IMR-90 (cell line): ENCODE results near the gene CEP126. TPM values are rescaled to one million over a fixed set of nuclear protein-coding genes. Genes with fewer than 3 reads are reported as not detected.
A peak's percentile ranks its signal among the peaks of the same experiment; 100 is the strongest.

ENCODE experiments used
- ATAC-seq: fragments of 200-7000 bp; cut with Tn5 transposase; 2 replicates; pipeline ENCODE4 v1.9.1; 2020; ENCODE audit warnings: low read depth, mild to moderate bottlenecking, moderate library complexity
- BruUV-seq: library from RNA; stranded (reverse); fragments of 400-500 nt; replicated peaks from 2 replicates; lab custom pipeline; 2021; lab: Mats Ljungman, UMichigan
- CTCF ChIA-PET: fragments of 300-600 bp; formaldehyde crosslinking; extraction: SDS; loops from one replicate; lab custom pipeline; 2021; ENCODE audit warnings: antibody characterized with exemption; lab: Yijun Ruan, JAX
- POLR2A ChIA-PET: fragments of 300-600 bp; sonication (Branson Sonifier 250); formaldehyde crosslinking; loops from one replicate; lab custom pipeline; 2022; ENCODE audit warnings: antibody characterized with exemption; ENCODE audit not compliant: unreplicated experiment; lab: Charles Lee
- DNase-seq: peaks from one replicate; pipeline ENCODE4 v3.0.0; 2013
- H2AFZ ChIP-seq: replicated peaks from 2 replicates; pipeline ENCODE3; 2013; ENCODE audit warnings: low read length, mild to moderate bottlenecking; ENCODE audit not compliant: poor library complexity
- H2AK5ac ChIP-seq: 2 replicates; pipeline ENCODE4 v1.6.1; 2013; ENCODE audit warnings: low read depth, low read length, inconsistent platforms
- H2AK9ac ChIP-seq: replicated peaks from 2 replicates; pipeline ENCODE3; 2013; ENCODE audit warnings: mild to moderate bottlenecking, low read depth, low read length, moderate library complexity; ENCODE audit not compliant: poor library complexity
- H2BK120ac ChIP-seq: 2 replicates; pipeline ENCODE4 v1.6.1; 2013; ENCODE audit warnings: low read depth, low read length, inconsistent platforms
- H2BK15ac ChIP-seq: 3 replicates; pipeline ENCODE4 v1.6.1; 2013; ENCODE audit warnings: low read depth, low read length, inconsistent platforms
- H2BK20ac ChIP-seq: 2 replicates; pipeline ENCODE4 v1.6.1; 2013; ENCODE audit warnings: low read depth, mild to moderate bottlenecking, inconsistent platforms, low read length, moderate library complexity
- H2BK5ac ChIP-seq: 2 replicates; pipeline ENCODE4 v1.6.1; 2013; ENCODE audit warnings: mild to moderate bottlenecking, low read depth, low read length, inconsistent platforms; ENCODE audit not compliant: poor library complexity, severe bottlenecking
- H3K14ac ChIP-seq: replicated peaks from 2 replicates; pipeline ENCODE4 v1.6.1; 2013; ENCODE audit warnings: low read depth, low read length, inconsistent platforms
- H3K18ac ChIP-seq: 2 replicates; pipeline ENCODE4 v1.6.1; 2013; ENCODE audit warnings: low read depth, low read length, control low read depth
- H3K23ac ChIP-seq: 2 replicates; pipeline ENCODE4 v1.6.1; 2013; ENCODE audit warnings: low read depth, low read length, inconsistent platforms
- H3K27ac ChIP-seq: 2 replicates; pipeline ENCODE4 v1.5.1; 2013; ENCODE audit warnings: mild to moderate bottlenecking, control low read depth, low read length; ENCODE audit not compliant: insufficient read depth
- H3K27me3 ChIP-seq: 2 replicates; pipeline ENCODE4 v1.6.1; 2013; ENCODE audit warnings: low read length; ENCODE audit not compliant: control insufficient read depth, insufficient read depth
- H3K36me3 ChIP-seq: 2 replicates; pipeline ENCODE4 v1.6.1; 2013; ENCODE audit warnings: low read length, mixed read lengths; ENCODE audit not compliant: control insufficient read depth, insufficient read depth
- H3K4ac ChIP-seq: 2 replicates; pipeline ENCODE4 v1.6.1; 2013; ENCODE audit warnings: low read depth, low read length, inconsistent platforms
- H3K4me1 ChIP-seq: 2 replicates; pipeline ENCODE4 v1.6.1; 2013; ENCODE audit warnings: low read length, mixed read lengths; ENCODE audit not compliant: control insufficient read depth, insufficient read depth
- H3K4me2 ChIP-seq: 2 replicates; pipeline ENCODE4 v1.6.1; 2013; ENCODE audit warnings: low read depth, mild to moderate bottlenecking, control low read depth, low read length, moderate library complexity
- H3K4me3 ChIP-seq: 2 replicates; pipeline ENCODE4 v1.5.1; 2013; ENCODE audit warnings: low read depth, mild to moderate bottlenecking, control low read depth, low read length, moderate library complexity; ENCODE audit not compliant: insufficient read depth
- H3K56ac ChIP-seq: 2 replicates; pipeline ENCODE4 v1.6.1; 2013; ENCODE audit warnings: low read length, inconsistent platforms; ENCODE audit not compliant: insufficient read depth; ENCODE audit errors: extremely low read depth
- H3K79me1 ChIP-seq, 2 experiments: 2 replicates each; pipeline ENCODE4 v1.6.1; 2013; ENCODE audit warnings: low read length in 2 of 2, inconsistent platforms in 1 of 2, low read depth in 1 of 2
- H3K9ac ChIP-seq: 2 replicates; pipeline ENCODE4 v1.6.1; 2013; ENCODE audit warnings: low read depth, low read length, control low read depth
- H3K9me1 ChIP-seq: 2 replicates; pipeline ENCODE4 v1.6.1; 2013; ENCODE audit warnings: low read length, inconsistent platforms; ENCODE audit not compliant: insufficient read depth
- H3K9me3 ChIP-seq: 2 replicates; pipeline ENCODE4 v1.6.1; 2013; ENCODE audit warnings: low read length; ENCODE audit not compliant: control insufficient read depth, insufficient read depth
- H4K20me1 ChIP-seq: 2 replicates; pipeline ENCODE4 v1.6.1; 2013; ENCODE audit warnings: low read length, inconsistent platforms; ENCODE audit not compliant: insufficient read depth
- H4K5ac ChIP-seq: 2 replicates; pipeline ENCODE4 v1.6.1; 2013; ENCODE audit warnings: mild to moderate bottlenecking, low read depth, low read length, control low read depth
- H4K8ac ChIP-seq, 2 experiments: 2 replicates each; pipeline ENCODE4 v1.6.1; 2013; ENCODE audit warnings: low read depth in 2 of 2, low read length in 2 of 2, control low read depth in 1 of 2, inconsistent platforms in 1 of 2
- H4K91ac ChIP-seq: 2 replicates; pipeline ENCODE4 v1.6.1; 2013; ENCODE audit warnings: low read depth, low read length, inconsistent platforms; ENCODE audit not compliant: insufficient read depth
- CEBPB ChIP-seq: IDR thresholded peaks from 2 replicates; pipeline ENCODE4 v1.6.1; 2012; ENCODE audit warnings: low read depth, low read length, improper control_type of control experiment
- CTCF ChIP-seq: conservative IDR thresholded peaks from 2 replicates; pipeline ENCODE4 v1.5.1; 2012; ENCODE audit warnings: mild to moderate bottlenecking, low read depth, low read length, improper control_type of control experiment
- SMC3 ChIP-seq: fragments of 150-350 bp; IDR thresholded peaks from 2 replicates; pipeline ENCODE4 v1.6.1; 2016; ENCODE audit warnings: low read depth, mild to moderate bottlenecking, antibody characterized with exemption, low read length, moderate library complexity
- USF2 ChIP-seq: fragments of 150-350 bp; IDR thresholded peaks from 2 replicates; pipeline ENCODE4 v1.6.1; 2017; ENCODE audit warnings: mild to moderate bottlenecking, antibody characterized with exemption, low read length, low read depth
- WGBS, 2 experiments: methylation state at CpG; one replicate each; pipeline versions ENCODE4 v1.1.5 to v1.1.7; 2013; ENCODE audit warnings: missing lambda C conversion rate in 2 of 2; ENCODE audit not compliant: insufficient read length in 1 of 2; ENCODE audit errors: extremely low coverage in 2 of 2; 5-methylcytosine and 5-hydroxymethylcytosine counted together
- dilution Hi-C: fragments of 300-500 bp; cut with HindIII; formaldehyde crosslinking; loops from one replicate; pipeline ENCODE4 v1.14.3; 2018; ENCODE audit warnings: low sequenced_read_pairs; ENCODE audit not compliant: unreplicated experiment
- in situ Hi-C: fragments of 300-500 bp; cut with MboI; formaldehyde crosslinking; loops from 3 replicates; pipeline ENCODE4 v1.14.3; 2019; ENCODE audit warnings: low sequenced_read_pairs, inconsistent platforms, mixed read lengths
- intact Hi-C: fragments of 100-400 bp; cut with micrococcal nuclease; formaldehyde crosslinking; loops from 2 replicates; pipeline ENCODE4 v1.10.0; 2022
- polyA plus RNA-seq, 3 experiments: library from polyadenylated mRNA; depleted of rRNA; stranded (reverse); fragments of >200 nt; gene quantifications; 2 replicates each; pipeline ENCODE4 v1.2.3, GENCODE V29; 2012; ENCODE audit warnings: low replicate concordance in 1 of 3
- total RNA-seq: library from RNA; depleted of rRNA; stranded (reverse); fragments of >200 nt; gene quantifications from 2 replicates; pipeline ENCODE4 v1.2.3, GENCODE V29; 2012

The CEP126 gene
- total and polyA plus RNA-seq, 2 of the 4 experiments (the other 2 are of a cell fraction), result 0.72 to 1.4 TPM

DNA sequence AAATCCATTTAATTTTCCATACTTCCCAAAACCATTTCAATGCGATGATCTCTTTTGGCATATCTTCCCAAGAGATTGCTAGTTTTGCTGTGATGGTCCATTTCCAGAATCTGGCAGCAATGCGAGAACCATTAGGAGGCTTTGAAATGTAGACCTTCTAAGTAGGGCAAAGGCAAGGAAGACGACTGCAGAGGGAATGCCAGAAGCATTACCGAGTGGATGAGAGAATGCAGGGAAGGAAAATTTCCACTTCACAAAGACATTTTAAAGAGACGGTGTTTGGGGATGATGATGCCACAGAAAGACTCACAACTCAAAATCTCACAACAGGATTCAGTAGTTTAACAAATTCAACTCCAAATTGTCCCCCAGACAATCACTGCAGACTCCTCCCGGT is 471 bp upstream of the CEP126 start:
- Histone ChIP-seq H3K36me3 (no peaks in the 10 kb centered on the region), H4K8ac (peak overlapping the region in 1 of 2 experiments; percentile 7; a peak in 1 of 4 replicates), H3K56ac (peak overlapping the region; percentile 45; the same call in 1 of the 2 replicates), H2BK20ac (no peak overlapping the region; the same call in 1 of the 2 replicates), H3K9me3 (no peaks in the 10 kb centered on the region), H3K79me1 (peaks cover 0 to 5% of the 10 kb centered on the region in 2 experiments; a peak in 1 of 4 replicates), H4K20me1 (no peaks in the 10 kb centered on the region), H2BK120ac (no peak overlapping the region), H4K91ac (0 out of 2 replicates have a peak overlapping the region, but pooled peaks have one; percentile 26), H3K4ac (0 out of 2 replicates have a peak overlapping the region, but pooled peaks have one; percentile 9), H3K27ac (peak overlapping the region; percentile 60; the same call in 1 of the 2 replicates), H2AK5ac (no peak overlapping the region), H2AK9ac (no peak overlapping the region), H4K5ac (peak overlapping the region; percentile 6; the same call in 1 of the 2 replicates), H3K4me1 (peaks cover 8% of the 10 kb centered on the region), H3K4me2 (peak overlapping the region; percentile 73), H3K27me3 (no peaks in the 10 kb centered on the region), H3K4me3 (peak overlapping the region; percentile 97), H2AFZ (peak overlapping the region; percentile 98), H3K9ac (peak overlapping the region; percentile 54), H3K23ac (peak overlapping the region; percentile 33; the same call in 1 of the 2 replicates), H2BK5ac (peak overlapping the region; percentile 47), H3K9me1 (no peaks in the 10 kb centered on the region; the same call in 1 of the 2 replicates), H3K14ac (peak overlapping the region; percentile 42; the same call in 1 of the 2 replicates), H3K18ac (peak overlapping the region; percentile 21; the same call in 1 of the 2 replicates), H2BK15ac (no peak overlapping the region)
- intact Hi-C loops, result no loop called here
- peak; percentile 15; the same call in 1 of the 2 replicates for ATAC-seq
- WGBS, 2 experiments, result no CpG with 5 or more reads among the region's 6 CpGs
- POLR2A ChIA-PET, result no interaction called here
- CTCF ChIA-PET, result interaction anchor here (0.6 to 1.3 kb wide), 6 partner anchors 34 to 1221 kb away, joined by 3 to 12 read pairs (median 4); no protein-coding TSS in a partner anchor
- peak; percentile 49 for DNase-seq
- dilution Hi-C loops, result no loop called here
- BruUV-seq, result no TSS peak
- TF ChIP-seq USF2 (no peak), CTCF (no peak), SMC3 (no peak), CEBPB (no peak)
- in situ Hi-C loops, result no loop called here
